Measurements from ENCODE around the gene SCGN.

The SCGN gene

GRCh38 chr6:25665455-25665854 is 13.4 kb downstream of the SCGN start:
- Histone ChIP-seq H3K36me3 (ENCODE audit: insufficient read depth, low read length) (no peaks in the 10 kb centered on the region), H3K4me1 (ENCODE audit: insufficient read depth, low read length) (no peaks in the 10 kb centered on the region), H3K27ac (ENCODE audit: low read depth, low read length) (no peak overlapping the region), H3K9ac (ENCODE audit: low read depth, low read length) (no peak overlapping the region), H3K27me3 (ENCODE audit: insufficient read depth, low read length) (no peaks in the 10 kb centered on the region), H3K4me3 (ENCODE audit: low read length) (no peak overlapping the region), H3K9me3 (ENCODE audit: insufficient read depth, low read depth, low read length) (no peaks in the 10 kb centered on the region)
- 96% methylated on average over 4 of the region's 4 CpGs for WGBS

DNA sequence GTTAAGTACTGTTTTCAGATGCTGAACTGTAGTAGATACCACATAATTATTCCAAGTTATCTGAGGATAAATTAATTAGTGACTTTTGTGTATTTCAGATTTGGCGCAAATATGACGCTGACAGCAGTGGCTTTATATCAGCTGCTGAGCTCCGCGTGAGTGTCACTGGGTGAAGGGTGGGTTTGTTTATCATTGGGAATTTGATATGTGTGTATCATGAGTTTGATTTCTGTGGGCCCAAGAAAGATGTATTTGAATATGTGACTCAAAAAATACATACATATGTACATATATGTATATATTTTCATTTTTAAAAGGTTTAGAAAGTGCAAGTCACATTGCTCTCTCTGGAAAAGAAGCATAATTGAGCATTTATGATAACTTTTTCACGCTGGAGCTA is 17.4 kb downstream of the SCGN start:
- no peak overlapping the region for H3K4me3 ChIP-seq (ENCODE audit: low read length)
- H3K9me3 ChIP-seq (ENCODE audit: insufficient read depth, low read depth, low read length) = no peaks in the 10 kb centered on the region
- H3K4me1 ChIP-seq (ENCODE audit: insufficient read depth, low read length) = 0 out of 2 replicates have a peak, but pooled peaks cover 4% of the 10 kb centered on the region
- H3K27me3 ChIP-seq (ENCODE audit: insufficient read depth, low read length) = no peaks in the 10 kb centered on the region
- H3K36me3 ChIP-seq (ENCODE audit: insufficient read depth, low read length) = no peaks in the 10 kb centered on the region
- no peak overlapping the region for H3K27ac ChIP-seq (ENCODE audit: low read depth, low read length)
- no peak overlapping the region for H3K9ac ChIP-seq (ENCODE audit: low read depth, low read length)
- 97% methylated on average over 5 of the region's 5 CpGs for WGBS

- Histone ChIP-seq H3K9ac (ENCODE audit: low read depth, low read length) (no peak overlapping the region), H3K36me3 (ENCODE audit: insufficient read depth, low read length) (no peaks in the 10 kb centered on the region), H3K27me3 (ENCODE audit: insufficient read depth, low read length) (no peaks in the 10 kb centered on the region), H3K4me3 (ENCODE audit: low read length) (no peak overlapping the region), H3K4me1 (ENCODE audit: insufficient read depth, low read length) (0 out of 2 replicates have a peak, but pooled peaks cover 4% of the 10 kb centered on the region), H3K27ac (ENCODE audit: low read depth, low read length) (no peak overlapping the region), H3K9me3 (ENCODE audit: insufficient read depth, low read depth, low read length) (no peaks in the 10 kb centered on the region)
- 100% methylated on average over 1 of the region's 1 CpG for WGBS
These were observed 18.2 kb downstream of the SCGN start for GRCh38 chr6:25670208-25670607.

DNA sequence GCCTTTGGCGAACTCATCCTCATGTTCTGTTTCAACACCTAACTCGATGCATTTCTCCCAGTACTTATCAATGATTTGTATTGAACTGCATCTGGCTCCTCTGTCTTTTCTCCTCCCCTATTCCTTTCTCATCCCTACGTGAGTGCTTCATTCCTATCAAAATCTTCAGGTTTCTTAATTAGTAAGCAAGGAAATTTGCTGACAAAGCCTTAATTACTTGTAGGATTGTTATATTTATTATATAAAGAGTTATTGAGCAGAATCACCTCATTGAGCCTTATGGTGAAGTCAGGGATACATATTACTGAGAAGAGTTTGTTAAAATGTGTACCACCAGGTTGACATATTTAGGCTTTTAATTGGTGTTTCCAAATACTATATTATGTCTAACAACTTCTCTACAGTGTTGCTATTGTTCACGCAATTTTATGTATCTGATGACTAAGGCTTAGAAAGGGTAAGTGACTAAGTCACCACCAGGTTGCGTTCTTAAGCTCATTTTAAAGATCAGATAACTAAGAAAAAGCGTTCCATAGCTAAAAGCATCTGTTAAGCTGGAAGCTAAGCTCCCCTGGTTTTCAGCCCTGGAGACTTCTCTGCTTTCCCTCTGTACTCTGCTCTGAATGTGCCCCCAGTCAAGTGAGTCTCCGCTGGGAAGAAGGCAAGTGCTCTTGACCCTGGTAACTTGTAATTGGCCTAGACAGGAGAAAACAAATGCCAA is 18.9 kb downstream of the SCGN start:
- Histone ChIP-seq H3K9ac (ENCODE audit: low read depth, low read length) (no peak overlapping the region), H3K4me1 (ENCODE audit: insufficient read depth, low read length) (0 out of 2 replicates have a peak, but pooled peaks cover 4% of the 10 kb centered on the region), H3K36me3 (ENCODE audit: insufficient read depth, low read length) (no peaks in the 10 kb centered on the region), H3K27me3 (ENCODE audit: insufficient read depth, low read length) (no peaks in the 10 kb centered on the region), H3K4me3 (ENCODE audit: low read length) (no peak overlapping the region), H3K27ac (ENCODE audit: low read depth, low read length) (no peak overlapping the region), H3K9me3 (ENCODE audit: insufficient read depth, low read depth, low read length) (no peaks in the 10 kb centered on the region)
- WGBS = 83% methylated on average over 7 of the region's 7 CpGs

GRCh38 chr6:25671652-25672051 is 19.6 kb downstream of the SCGN start:
- no CpG with 5 or more reads among the region's 1 CpG for WGBS
- Histone ChIP-seq H3K9ac (ENCODE audit: low read depth, low read length) (no peak overlapping the region), H3K27me3 (ENCODE audit: insufficient read depth, low read length) (no peaks in the 10 kb centered on the region), H3K36me3 (ENCODE audit: insufficient read depth, low read length) (no peaks in the 10 kb centered on the region), H3K9me3 (ENCODE audit: insufficient read depth, low read depth, low read length) (no peaks in the 10 kb centered on the region), H3K4me1 (ENCODE audit: insufficient read depth, low read length) (0 out of 2 replicates have a peak, but pooled peaks cover 4% of the 10 kb centered on the region), H3K27ac (ENCODE audit: low read depth, low read length) (no peak overlapping the region), H3K4me3 (ENCODE audit: low read length) (no peak overlapping the region)

GRCh38 chr6:25675167-25675566 is 23.2 kb downstream of the SCGN start:
- no peak overlapping the region for H3K9ac ChIP-seq (ENCODE audit: low read depth, low read length)
- no peak overlapping the region for H3K27ac ChIP-seq (ENCODE audit: low read depth, low read length)
- no peaks in the 10 kb centered on the region for H3K27me3 ChIP-seq (ENCODE audit: insufficient read depth, low read length)
- H3K9me3 ChIP-seq (ENCODE audit: insufficient read depth, low read depth, low read length) = no peaks in the 10 kb centered on the region
- 0 out of 2 replicates have a peak, but pooled peaks cover 4% of the 10 kb centered on the region for H3K4me1 ChIP-seq (ENCODE audit: insufficient read depth, low read length)
- no peak overlapping the region for H3K4me3 ChIP-seq (ENCODE audit: low read length)
- WGBS = 88% methylated on average over 5 of the region's 5 CpGs
- H3K36me3 ChIP-seq (ENCODE audit: insufficient read depth, low read length) = no peaks in the 10 kb centered on the region

DNA sequence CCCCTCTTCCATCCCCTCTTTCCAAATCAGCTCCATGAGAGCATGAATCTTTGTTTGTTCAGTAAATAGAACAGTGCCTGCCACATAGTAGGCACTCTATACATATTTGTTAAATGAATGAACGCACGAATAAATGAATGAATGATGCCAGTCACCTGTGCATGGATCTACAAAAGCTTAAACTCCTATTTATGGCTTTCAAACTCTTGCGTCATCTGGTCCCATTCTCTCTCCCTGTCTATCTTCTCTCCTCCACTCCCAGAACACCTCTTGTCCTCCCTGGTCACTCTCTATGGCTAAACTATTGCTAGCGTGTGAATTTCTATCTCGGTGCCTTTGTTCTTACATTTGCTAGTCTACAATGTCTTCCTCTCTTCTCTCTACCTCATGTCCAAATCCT is 24.8 kb downstream of the SCGN start:
- H3K9ac ChIP-seq (ENCODE audit: low read depth, low read length) = no peak overlapping the region
- H3K27ac ChIP-seq (ENCODE audit: low read depth, low read length) = no peak overlapping the region
- no peaks in the 10 kb centered on the region for H3K4me1 ChIP-seq (ENCODE audit: insufficient read depth, low read length)
- no peaks in the 10 kb centered on the region for H3K36me3 ChIP-seq (ENCODE audit: insufficient read depth, low read length)
- WGBS = 77% methylated on average over 5 of the region's 5 CpGs
- no peaks in the 10 kb centered on the region for H3K9me3 ChIP-seq (ENCODE audit: insufficient read depth, low read depth, low read length)
- no peak overlapping the region for H3K4me3 ChIP-seq (ENCODE audit: low read length)
- no peaks in the 10 kb centered on the region for H3K27me3 ChIP-seq (ENCODE audit: insufficient read depth, low read length)

GRCh38 chr6:25681848-25682247 is 29.8 kb downstream of the SCGN start:
- Histone ChIP-seq H3K9ac (ENCODE audit: low read depth, low read length) (no peak overlapping the region), H3K36me3 (ENCODE audit: insufficient read depth, low read length) (no peaks in the 10 kb centered on the region), H3K27me3 (ENCODE audit: insufficient read depth, low read length) (no peaks in the 10 kb centered on the region), H3K4me3 (ENCODE audit: low read length) (no peak overlapping the region), H3K27ac (ENCODE audit: low read depth, low read length) (no peak overlapping the region), H3K9me3 (ENCODE audit: insufficient read depth, low read depth, low read length) (no peaks in the 10 kb centered on the region), H3K4me1 (ENCODE audit: insufficient read depth, low read length) (no peaks in the 10 kb centered on the region)
- WGBS = 73% methylated on average over 1 of the region's 3 CpGs

- no peaks in the 10 kb centered on the region for H3K9me3 ChIP-seq (ENCODE audit: insufficient read depth, low read depth, low read length)
- H3K4me3 ChIP-seq (ENCODE audit: low read length) = no peak overlapping the region
- no peaks in the 10 kb centered on the region for H3K36me3 ChIP-seq (ENCODE audit: insufficient read depth, low read length)
- no peak overlapping the region for H3K9ac ChIP-seq (ENCODE audit: low read depth, low read length)
- no peaks in the 10 kb centered on the region for H3K4me1 ChIP-seq (ENCODE audit: insufficient read depth, low read length)
- H3K27me3 ChIP-seq (ENCODE audit: insufficient read depth, low read length) = no peaks in the 10 kb centered on the region
- H3K27ac ChIP-seq (ENCODE audit: low read depth, low read length) = no peak overlapping the region
- 70% methylated on average over 4 of the region's 4 CpGs for WGBS
These were observed 30.3 kb downstream of the SCGN start for GRCh38 chr6:25682324-25682723.

DNA sequence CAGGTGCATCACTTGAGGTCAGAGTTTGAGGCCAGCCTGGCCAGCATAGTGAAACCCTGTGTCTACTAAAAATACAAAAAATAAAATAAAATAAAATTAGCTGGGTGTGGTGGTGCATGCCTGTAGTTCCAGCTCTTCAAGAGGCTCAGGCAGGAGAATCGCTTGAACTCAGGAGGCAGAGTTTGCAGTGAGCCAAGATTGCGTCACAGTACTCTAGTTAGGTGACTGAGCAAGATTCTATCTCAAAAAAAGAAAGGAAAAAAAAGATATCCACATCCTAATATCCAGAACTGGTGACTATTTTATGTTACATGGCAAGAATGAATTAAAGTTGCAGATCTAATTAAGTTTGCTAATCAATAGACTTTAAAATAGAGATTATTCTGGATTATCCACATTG is 32.5 kb downstream of the SCGN start:
- Histone ChIP-seq H3K27ac (ENCODE audit: low read depth, low read length) (no peak overlapping the region), H3K4me1 (ENCODE audit: insufficient read depth, low read length) (no peaks in the 10 kb centered on the region), H3K27me3 (ENCODE audit: insufficient read depth, low read length) (no peaks in the 10 kb centered on the region), H3K9ac (ENCODE audit: low read depth, low read length) (no peak overlapping the region), H3K36me3 (ENCODE audit: insufficient read depth, low read length) (no peaks in the 10 kb centered on the region), H3K9me3 (ENCODE audit: insufficient read depth, low read depth, low read length) (no peaks in the 10 kb centered on the region), H3K4me3 (ENCODE audit: low read length) (no peak overlapping the region)
- WGBS = 57% methylated on average over 1 of the region's 2 CpGs

GRCh38 chr6:25685251-25685650 is 33.2 kb downstream of the SCGN start:
- 100% methylated on average over 1 of the region's 1 CpG for WGBS
- no peak overlapping the region for H3K4me3 ChIP-seq (ENCODE audit: low read length)
- H3K27me3 ChIP-seq (ENCODE audit: insufficient read depth, low read length) = no peaks in the 10 kb centered on the region
- no peaks in the 10 kb centered on the region for H3K4me1 ChIP-seq (ENCODE audit: insufficient read depth, low read length)
- no peaks in the 10 kb centered on the region for H3K36me3 ChIP-seq (ENCODE audit: insufficient read depth, low read length)
- no peak overlapping the region for H3K27ac ChIP-seq (ENCODE audit: low read depth, low read length)
- no peak overlapping the region for H3K9ac ChIP-seq (ENCODE audit: low read depth, low read length)
- H3K9me3 ChIP-seq (ENCODE audit: insufficient read depth, low read depth, low read length) = no peaks in the 10 kb centered on the region

GRCh38 chr6:25685896-25686295 is 33.9 kb downstream of the SCGN start:
- H3K36me3 ChIP-seq (ENCODE audit: insufficient read depth, low read length) = no peaks in the 10 kb centered on the region
- no peaks in the 10 kb centered on the region for H3K4me1 ChIP-seq (ENCODE audit: insufficient read depth, low read length)
- H3K27ac ChIP-seq (ENCODE audit: low read depth, low read length) = no peak overlapping the region
- H3K27me3 ChIP-seq (ENCODE audit: insufficient read depth, low read length) = no peaks in the 10 kb centered on the region
- H3K9me3 ChIP-seq (ENCODE audit: insufficient read depth, low read depth, low read length) = no peaks in the 10 kb centered on the region
- no peak overlapping the region for H3K9ac ChIP-seq (ENCODE audit: low read depth, low read length)
- 85% methylated on average over 5 of the region's 5 CpGs for WGBS
- H3K4me3 ChIP-seq (ENCODE audit: low read length) = no peak overlapping the region

All from HUES64 (cell line).